Subcutaneous abdominal adipose tissue (tissue), 5 donors: ENCODE data around the gene TTYH3.

Source experiments
- H3K27ac ChIP-seq: one replicate; pipeline ENCODE4 v1.7.0; 2013; ENCODE audit warnings: low read depth, mild to moderate bottlenecking, inconsistent platforms, low read length, moderate library complexity
- H3K27me3 ChIP-seq, 5 donors: one replicate each; pipeline ENCODE4 v1.7.0; 2013; ENCODE audit warnings: low read length in 5 of 5, inconsistent platforms in 1 of 5; ENCODE audit not compliant: control insufficient read depth in 5 of 5, insufficient read depth in 4 of 5
- H3K36me3 ChIP-seq, 5 donors: one replicate each; pipeline ENCODE4 v1.7.0; 2013; ENCODE audit warnings: low read length in 5 of 5; ENCODE audit not compliant: control insufficient read depth in 5 of 5, insufficient read depth in 5 of 5
- H3K4me1 ChIP-seq, 5 donors: one replicate each; pipeline ENCODE4 v1.7.0; 2013; ENCODE audit warnings: low read length in 5 of 5, mild to moderate bottlenecking in 3 of 5, moderate library complexity in 1 of 5; ENCODE audit not compliant: control insufficient read depth in 5 of 5, insufficient read depth in 5 of 5
- H3K4me3 ChIP-seq, 5 donors: one replicate each; pipeline ENCODE4 v1.7.0; 2013; ENCODE audit warnings: low read length in 5 of 5, low read depth in 1 of 5
- H3K9ac ChIP-seq, 5 donors: one replicate each; pipeline ENCODE4 v1.7.0; 2013; ENCODE audit warnings: low read length in 5 of 5, mild to moderate bottlenecking in 4 of 5, moderate library complexity in 3 of 5
- H3K9me3 ChIP-seq, 5 donors: one replicate each; pipeline ENCODE4 v1.7.0; 2013; ENCODE audit warnings: low read length in 5 of 5; ENCODE audit not compliant: control insufficient read depth in 5 of 5
- donor health status: healthy.
- donor health status: healthy.
- donor health status: healthy.
- donor health status: healthy.
- donor health status: healthy.

Gene TTYH3

GRCh38 chr7:2640846-2641316 lies 9.1 kb downstream of the TTYH3 start:
- H3K27ac ChIP-seq = no peak overlapping the region
- H3K4me1 ChIP-seq = peaks cover 0 to 90% (median 85%) of the 10 kb centered on the region in 5 donors
- no peaks in the 10 kb centered on the region for H3K27me3 ChIP-seq
- H3K9ac ChIP-seq = no peak overlapping the region
- H3K9me3 ChIP-seq = no peaks in the 10 kb centered on the region
- H3K4me3 ChIP-seq = peak overlapping the region in 2 of 5 donors; percentile 47 to 55
- H3K36me3 ChIP-seq = peaks cover 0 to 5% (median 0%) of the 10 kb centered on the region in 5 donors

DNA sequence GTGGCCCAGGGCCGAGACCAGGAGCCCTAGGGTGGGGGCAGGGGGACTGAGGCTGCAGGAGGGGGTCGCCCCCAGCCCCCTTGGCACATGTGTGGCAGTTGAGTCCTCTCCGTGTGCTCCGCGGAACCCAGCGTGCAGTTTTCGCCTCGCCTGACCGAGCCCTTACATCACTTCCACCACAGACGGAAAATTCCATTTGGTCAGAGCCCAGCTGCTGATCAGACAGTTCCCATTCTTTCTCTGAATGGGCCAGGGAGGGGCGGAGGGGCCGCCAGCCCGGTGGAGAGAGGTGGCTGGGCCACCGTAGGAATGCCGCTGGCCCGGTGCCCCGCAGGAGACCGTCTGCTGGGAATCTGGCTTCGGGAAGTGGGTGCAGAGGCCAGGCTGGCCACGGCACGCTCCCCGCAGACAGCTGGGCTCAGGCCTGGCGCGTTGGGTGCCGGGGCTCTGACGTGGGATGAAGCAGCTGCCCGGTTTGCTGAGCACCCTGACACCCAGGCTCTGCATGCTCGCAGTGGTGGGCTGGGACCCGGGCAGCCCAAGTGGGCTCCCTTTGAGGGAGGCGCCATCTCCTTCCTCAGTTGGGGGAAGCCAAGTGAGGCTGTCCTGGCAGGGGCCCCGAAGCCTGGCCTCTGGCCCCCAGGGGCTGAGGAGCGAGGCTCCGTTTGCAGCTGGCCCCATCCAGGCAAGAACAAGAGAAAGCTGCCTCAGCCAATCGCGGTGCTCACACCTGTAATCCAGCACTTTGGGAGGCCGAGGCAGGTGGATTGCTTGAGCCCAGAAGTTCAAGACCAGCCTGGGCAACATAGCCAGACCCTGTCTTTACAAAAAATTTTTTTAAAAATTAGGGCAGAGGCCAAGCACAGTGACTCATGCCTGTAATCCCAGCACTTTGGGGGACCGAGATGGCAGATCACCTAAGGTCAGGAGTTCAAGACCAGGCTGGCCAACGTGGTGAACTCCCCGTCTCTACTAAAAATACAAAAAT lies 9.9 kb downstream of the TTYH3 start:
- Histone ChIP-seq H3K9me3 (no peaks in the 10 kb centered on the region), H3K27ac (peak overlapping the region; percentile 37), H3K36me3 (peaks cover 0 to 5% (median 0%) of the 10 kb centered on the region in 5 donors), H3K9ac (peak overlapping the region in 2 of 5 donors; percentile 55 to 56), H3K4me3 (peak overlapping the region in 3 of 5 donors; percentile 43 to 55 (median 47)), H3K4me1 (peaks cover 0 to 82% (median 77%) of the 10 kb centered on the region in 5 donors), H3K27me3 (no peaks in the 10 kb centered on the region)

DNA sequence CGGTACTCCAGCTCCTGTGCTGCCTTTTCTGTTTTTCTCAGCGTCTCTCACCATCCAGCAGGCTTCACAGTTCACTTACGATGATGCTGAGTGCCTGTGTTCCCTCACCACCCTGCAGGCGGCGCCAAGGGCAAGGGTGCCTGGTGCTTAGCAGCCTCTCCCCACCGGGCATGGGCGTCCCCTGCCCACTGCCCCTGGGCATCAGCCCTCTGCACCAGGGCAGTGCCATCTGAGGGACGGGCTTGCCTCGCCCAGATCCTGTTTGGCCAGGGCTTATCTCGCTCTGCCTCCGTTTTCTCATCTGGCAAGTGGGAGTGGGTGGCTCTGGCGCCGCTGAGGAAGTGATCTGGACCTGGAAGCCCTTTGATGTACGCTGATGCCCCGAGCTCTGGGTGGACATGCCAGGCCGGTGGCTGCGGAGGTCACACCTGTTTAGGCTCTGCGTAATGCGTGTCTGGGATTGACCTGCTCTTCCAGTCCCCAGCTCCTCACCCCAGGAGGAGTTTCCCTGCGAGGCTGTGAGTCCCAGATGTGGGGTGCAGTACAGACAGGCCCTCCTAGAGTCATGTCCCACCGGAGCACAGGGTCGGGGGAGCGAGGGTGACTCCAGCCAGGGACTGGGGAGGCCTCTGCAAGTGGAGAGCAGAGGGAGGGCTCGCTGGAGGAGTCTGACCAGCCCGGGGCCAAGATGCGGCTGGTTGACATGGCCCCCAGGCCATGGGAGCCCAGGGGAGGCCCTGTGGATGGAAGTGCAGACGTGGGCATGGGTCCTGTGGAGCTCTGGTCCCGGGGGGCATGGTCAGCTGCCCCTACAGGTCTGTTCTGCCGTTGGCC lies 11.8 kb downstream of the TTYH3 start:
- Histone ChIP-seq H3K36me3 (peaks cover 0 to 22% (median 13%) of the 10 kb centered on the region in 5 donors), H3K9ac (no peak overlapping the region), H3K4me1 (peaks cover 0 to 63% (median 59%) of the 10 kb centered on the region in 5 donors), H3K9me3 (no peaks in the 10 kb centered on the region), H3K27ac (no peak overlapping the region), H3K4me3 (no peak overlapping the region), H3K27me3 (no peaks in the 10 kb centered on the region)

DNA sequence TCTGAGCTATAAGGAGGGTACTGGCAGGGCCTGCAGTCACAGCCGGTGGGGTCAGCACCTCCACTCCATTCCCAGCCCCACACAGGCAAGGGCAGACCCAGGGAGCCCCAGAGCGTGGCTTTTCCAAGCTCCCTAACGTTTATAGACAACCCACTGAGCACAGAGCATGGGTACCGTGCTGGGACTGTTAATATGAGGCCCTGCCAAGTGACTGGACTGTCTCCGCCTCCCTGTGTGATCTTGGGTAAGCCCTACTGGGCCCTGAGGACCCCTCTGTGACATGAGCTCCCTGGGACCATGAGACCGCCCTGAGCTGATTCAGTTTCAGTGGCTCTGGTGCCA lies 12.4 kb downstream of the TTYH3 start:
- no peak overlapping the region for H3K27ac ChIP-seq
- peaks cover 0 to 57% (median 54%) of the 10 kb centered on the region in 5 donors for H3K4me1 ChIP-seq

GRCh38 chr7:2644562-2645273 lies 12.9 kb downstream of the TTYH3 start:
- Histone ChIP-seq H3K4me1 (peaks cover 0 to 51% (median 49%) of the 10 kb centered on the region in 5 donors), H3K27ac (no peak overlapping the region), H3K4me3 (peak overlapping the region in 1 of 5 donors; percentile 16), H3K9me3 (no peaks in the 10 kb centered on the region), H3K36me3 (peaks cover 0 to 31% (median 20%) of the 10 kb centered on the region in 5 donors), H3K27me3 (no peaks in the 10 kb centered on the region), H3K9ac (no peak overlapping the region)

More for the DNA sequence above, 12.4 kb downstream of the TTYH3 start:
- Histone ChIP-seq H3K9me3 (no peaks in the 10 kb centered on the region), H3K36me3 (peaks cover 0 to 25% (median 15%) of the 10 kb centered on the region in 5 donors), H3K27me3 (no peaks in the 10 kb centered on the region), H3K4me3 (no peak overlapping the region), H3K9ac (no peak overlapping the region)

DNA sequence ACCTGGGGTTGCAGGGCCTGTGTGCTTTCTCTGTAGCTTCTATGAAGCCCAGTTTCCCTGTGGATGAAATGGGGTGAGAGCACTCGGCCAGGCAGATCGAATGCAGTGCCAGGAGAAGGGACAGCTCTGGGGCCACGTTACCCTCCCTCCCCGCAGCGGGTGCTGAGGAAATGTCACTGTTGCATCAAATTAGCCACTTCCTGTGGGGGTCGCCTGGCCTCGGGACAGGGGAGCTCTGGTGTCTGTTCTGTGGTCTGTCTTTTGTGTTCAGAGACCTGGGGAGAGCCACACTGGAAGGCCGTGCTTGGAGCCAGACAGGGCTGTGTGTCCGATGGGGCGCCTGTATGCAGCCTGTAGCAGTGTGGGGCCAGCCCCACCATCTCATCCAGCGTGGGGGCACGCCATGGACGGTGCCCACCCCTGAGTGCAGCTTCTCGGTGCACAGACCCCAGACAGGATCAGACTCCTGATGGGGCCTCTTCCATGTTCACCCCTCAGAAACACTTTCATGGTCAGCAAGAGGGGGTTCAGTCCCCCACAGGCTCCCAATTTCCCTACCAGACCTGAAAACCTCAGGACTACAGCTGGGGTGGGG lies 13.6 kb downstream of the TTYH3 start:
- Histone ChIP-seq H3K9me3 (no peaks in the 10 kb centered on the region), H3K27ac (no peak overlapping the region), H3K9ac (no peak overlapping the region), H3K27me3 (no peaks in the 10 kb centered on the region), H3K4me1 (peaks cover 0 to 45% (median 42%) of the 10 kb centered on the region in 5 donors), H3K4me3 (peak overlapping the region in 1 of 5 donors; percentile 16), H3K36me3 (peaks cover 0 to 35% (median 23%) of the 10 kb centered on the region in 5 donors)

- peaks cover 0 to 34% (median 23%) of the 10 kb centered on the region in 5 donors for H3K36me3 ChIP-seq
- H3K4me1 ChIP-seq = peaks cover 0 to 36% (median 33%) of the 10 kb centered on the region in 5 donors
These were observed 14.5 kb downstream of the TTYH3 start for GRCh38 chr7:2646336-2646679.

GRCh38 chr7:2646680-2647571 lies 15.1 kb downstream of the TTYH3 start:
- Histone ChIP-seq H3K9ac (no peak overlapping the region), H3K27me3 (no peaks in the 10 kb centered on the region), H3K36me3 (peaks cover 0 to 39% (median 26%) of the 10 kb centered on the region in 5 donors), H3K9me3 (no peaks in the 10 kb centered on the region), H3K4me1 (peaks cover 0 to 29% (median 27%) of the 10 kb centered on the region in 5 donors), H3K4me3 (no peak overlapping the region), H3K27ac (no peak overlapping the region)

More at GRCh38 chr7:2646336-2646679, 14.5 kb downstream of the TTYH3 start:
- no peak overlapping the region for H3K4me3 ChIP-seq
- no peak overlapping the region for H3K9ac ChIP-seq
- H3K9me3 ChIP-seq = no peaks in the 10 kb centered on the region
- no peak overlapping the region for H3K27ac ChIP-seq
- no peaks in the 10 kb centered on the region for H3K27me3 ChIP-seq
